Skin of body (tissue), 2 donors: ENCODE results near the gene POLL. TPM values are rescaled to one million over a fixed set of nuclear protein-coding genes. Genes with fewer than 3 reads are reported as not detected.
A peak's percentile ranks its signal among the peaks of the same experiment; 100 is the strongest.
"Not testable (repeated sequence)": the region's sequence is repeated elsewhere in the genome, so short reads cannot be mapped to it uniquely, and the experiment has no call there.

ENCODE experiments used
- DNase-seq: peaks from one replicate; lab custom pipeline; 2025; lab: John Stamatoyannopoulos, UW
- total RNA-seq: library from RNA; depleted of rRNA; stranded (reverse); fragments of >200 nt; gene quantifications from one replicate; pipeline ENCODE4 v1.2.3, GENCODE V29; 2014

The POLL gene
- total RNA-seq, result 11.0 TPM

- DNase-seq, result peak; percentile 92
These were observed at the start of gene POLL, which contains the start of gene DPCD for GRCh38 chr10:101587725-101588653. Gene POLL (minus strand): TSS chr10:101588257. CDS start chr10:101587360, 897 bp downstream. Gene DPCD (plus strand): TSS chr10:101588321. CDS start chr10:101588337, 16 bp downstream.

- DNase-seq, result not testable (repeated sequence)
These were observed 45.5 kb upstream of the POLL start for GRCh38 chr10:101633510-101633909.

GRCh38 chr10:101631821-101632475, 43.9 kb upstream of the POLL start:
- no peak for DNase-seq

GRCh38 chr10:101630633-101630920, 42.5 kb upstream of the POLL start:
- DNase-seq, result no peak

- DNase-seq, result no peak
These were observed 42.0 kb upstream of the POLL start for GRCh38 chr10:101629837-101630632.

GRCh38 chr10:101625821-101626412, 37.9 kb upstream of the POLL start:
- no peak for DNase-seq

- DNase-seq, result no peak
These were observed 36.6 kb upstream of the POLL start for GRCh38 chr10:101624526-101625102.

GRCh38 chr10:101623528-101623927, 35.5 kb upstream of the POLL start:
- no peak for DNase-seq

- DNase-seq, result no peak
These were observed 31.9 kb upstream of the POLL start for GRCh38 chr10:101619983-101620382.

GRCh38 chr10:101618871-101619270, 30.8 kb upstream of the POLL start:
- no peak for DNase-seq

GRCh38 chr10:101617824-101618568, 29.9 kb upstream of the POLL start:
- DNase-seq, result no peak

GRCh38 chr10:101617102-101617823, 29.2 kb upstream of the POLL start:
- DNase-seq, result no peak

- DNase-seq, result no peak
These were observed 28.5 kb upstream of the POLL start for GRCh38 chr10:101616415-101617101.

GRCh38 chr10:101615525-101616116, 27.6 kb upstream of the POLL start:
- DNase-seq, result no peak

GRCh38 chr10:101614663-101615524, 26.8 kb upstream of the POLL start:
- DNase-seq, result no peak

- DNase-seq, result no peak
These were observed 25.6 kb upstream of the POLL start for GRCh38 chr10:101613646-101614045.

- DNase-seq, result no peak
These were observed 24.8 kb upstream of the POLL start for GRCh38 chr10:101612872-101613271.

GRCh38 chr10:101612086-101612485, 24.0 kb upstream of the POLL start:
- DNase-seq, result no peak
